NCI-H2171 treated with DMSO at 0.1 percent for 48 hours (cell line): ENCODE measurements around the gene ARRB1.
"Not testable (repeated sequence)": the region's sequence is repeated elsewhere in the genome, so short reads cannot be mapped to it uniquely, and the experiment has no call there.

Source experiments
- DNase-seq: peaks from one replicate; lab custom pipeline; 2025; lab: John Stamatoyannopoulos, UW

Gene ARRB1

DNA sequence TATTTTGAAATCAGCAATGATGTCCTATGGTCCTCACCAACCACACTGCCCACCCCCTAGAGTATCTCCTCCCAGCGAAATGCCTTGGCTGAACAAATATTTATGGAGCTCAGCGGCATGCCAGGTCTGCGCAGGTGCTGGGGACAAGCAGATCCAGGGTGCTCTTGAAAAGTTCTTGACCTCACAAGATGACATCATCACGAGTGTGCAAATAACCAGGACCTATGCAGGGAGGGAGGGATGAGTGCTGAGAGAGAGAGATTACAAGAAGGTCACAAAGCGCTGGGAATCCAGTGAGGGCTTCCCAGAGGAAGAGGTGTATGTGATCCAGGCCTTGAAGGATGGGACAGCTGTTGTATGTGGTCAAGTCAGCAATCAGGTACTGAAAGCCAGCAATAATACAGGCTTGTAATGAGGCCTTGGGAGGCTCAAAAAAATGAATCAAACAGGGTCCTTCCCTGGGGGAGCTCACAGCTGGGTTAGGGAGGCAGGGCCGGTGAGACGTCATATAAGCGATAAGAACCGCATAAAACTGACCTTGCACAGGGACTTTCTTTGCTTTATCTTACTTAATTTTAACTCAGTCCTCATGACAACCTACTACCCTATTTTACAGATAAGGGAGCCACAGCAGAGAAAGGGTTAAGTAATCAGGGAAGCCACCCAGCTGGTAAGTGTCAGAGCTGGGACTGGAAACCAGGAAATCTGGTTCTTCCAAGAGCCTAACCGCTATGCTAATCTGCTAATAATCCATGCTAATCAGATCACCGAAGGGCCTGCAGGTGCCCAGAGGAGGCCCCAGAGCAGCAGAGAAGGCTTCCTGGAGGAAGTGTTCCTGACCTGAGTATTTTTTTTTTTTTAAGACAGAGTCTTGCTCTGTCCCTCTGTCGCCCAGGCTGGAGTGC lies 8.2 kb downstream of the ARRB1 start:
- DNase-seq = no peak

DNA sequence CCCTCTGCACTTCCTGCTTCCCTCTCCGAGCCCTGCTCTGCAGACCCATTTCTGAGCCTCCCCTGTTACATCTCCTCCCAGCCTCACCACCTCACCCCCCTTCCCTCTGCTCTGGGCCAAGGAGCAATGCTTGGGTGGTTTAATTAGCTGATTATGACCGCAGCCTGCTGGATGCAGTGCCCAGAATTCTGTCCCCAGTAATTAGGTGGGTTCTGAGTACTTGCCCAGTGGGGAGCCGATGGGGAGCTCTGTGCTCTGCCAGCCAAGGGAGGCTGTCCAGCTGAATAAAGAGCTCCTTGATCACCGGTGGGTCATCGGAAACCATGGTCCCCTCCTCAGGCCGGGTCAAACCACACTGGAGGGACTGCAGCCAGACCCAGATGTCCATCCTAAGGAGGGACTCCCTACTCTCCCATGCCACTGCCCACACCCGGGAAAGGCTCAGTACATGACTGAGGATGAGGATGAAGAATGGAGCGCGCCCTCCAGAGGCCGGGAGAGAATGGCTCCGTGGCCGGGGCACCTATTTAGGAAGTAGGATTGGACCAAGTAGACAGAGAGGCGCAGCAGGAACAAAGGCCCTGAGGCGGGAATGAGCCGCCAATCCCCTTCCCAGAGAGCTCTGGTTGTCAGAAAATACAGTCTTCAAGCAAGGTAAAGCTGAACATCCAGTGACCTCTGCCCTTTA lies 9.1 kb downstream of the ARRB1 start:
- DNase-seq = no peak

DNA sequence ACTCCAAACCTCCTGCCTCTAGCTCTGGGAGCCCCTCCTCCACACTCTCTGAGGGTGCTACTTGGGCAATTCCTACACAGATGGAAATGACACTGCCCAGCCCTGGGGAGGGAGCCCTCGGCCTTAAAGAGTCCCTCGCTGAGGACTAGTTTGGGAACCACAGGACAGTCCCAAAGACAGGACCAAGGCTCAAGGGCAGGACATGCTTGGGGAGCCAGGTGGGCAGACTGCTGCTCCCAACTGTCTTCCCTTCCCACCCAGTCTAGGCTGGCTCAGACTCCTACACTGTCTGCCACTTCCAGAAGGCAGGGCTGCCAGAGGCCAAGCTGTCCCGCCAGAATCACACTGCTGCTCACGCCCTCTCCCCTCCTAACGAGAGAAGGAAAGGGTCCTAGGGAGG lies 9.8 kb downstream of the ARRB1 start:
- no peak for DNase-seq

DNA sequence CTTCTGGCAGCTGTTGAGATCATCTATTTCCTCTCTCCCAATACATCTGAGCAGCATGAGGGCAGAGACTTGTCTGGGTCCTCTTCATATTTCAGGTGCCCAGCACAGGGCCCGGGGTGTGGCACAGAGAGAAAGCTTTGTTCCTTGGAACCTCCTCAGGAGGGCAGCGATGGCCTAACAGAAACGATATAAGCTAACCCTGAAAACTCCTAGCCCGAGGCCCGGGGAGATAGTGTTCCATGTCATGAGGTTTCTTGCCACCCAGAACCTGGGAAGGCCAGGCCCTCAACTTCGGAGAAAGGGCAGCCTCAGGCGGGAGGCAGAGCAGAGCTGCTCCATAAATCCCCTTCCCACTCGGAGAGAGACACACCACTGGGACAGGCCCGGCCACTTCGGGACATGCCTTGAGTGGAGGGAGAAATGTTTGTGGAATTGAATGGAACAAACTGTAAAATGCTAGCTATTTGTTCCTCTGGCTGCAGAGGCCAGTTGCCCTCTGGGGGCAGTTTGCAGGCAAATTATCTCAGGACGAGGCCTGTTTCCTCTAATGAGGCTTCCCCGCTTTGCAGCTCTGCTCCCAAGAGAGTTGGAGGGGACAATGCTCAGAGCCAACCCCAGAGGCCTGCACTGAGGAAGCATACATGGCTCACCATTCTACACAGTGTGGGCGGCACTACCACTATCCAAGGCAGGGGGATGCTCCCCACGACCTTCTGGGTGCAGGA lies 11.6 kb downstream of the ARRB1 start:
- DNase-seq = no peak

DNA sequence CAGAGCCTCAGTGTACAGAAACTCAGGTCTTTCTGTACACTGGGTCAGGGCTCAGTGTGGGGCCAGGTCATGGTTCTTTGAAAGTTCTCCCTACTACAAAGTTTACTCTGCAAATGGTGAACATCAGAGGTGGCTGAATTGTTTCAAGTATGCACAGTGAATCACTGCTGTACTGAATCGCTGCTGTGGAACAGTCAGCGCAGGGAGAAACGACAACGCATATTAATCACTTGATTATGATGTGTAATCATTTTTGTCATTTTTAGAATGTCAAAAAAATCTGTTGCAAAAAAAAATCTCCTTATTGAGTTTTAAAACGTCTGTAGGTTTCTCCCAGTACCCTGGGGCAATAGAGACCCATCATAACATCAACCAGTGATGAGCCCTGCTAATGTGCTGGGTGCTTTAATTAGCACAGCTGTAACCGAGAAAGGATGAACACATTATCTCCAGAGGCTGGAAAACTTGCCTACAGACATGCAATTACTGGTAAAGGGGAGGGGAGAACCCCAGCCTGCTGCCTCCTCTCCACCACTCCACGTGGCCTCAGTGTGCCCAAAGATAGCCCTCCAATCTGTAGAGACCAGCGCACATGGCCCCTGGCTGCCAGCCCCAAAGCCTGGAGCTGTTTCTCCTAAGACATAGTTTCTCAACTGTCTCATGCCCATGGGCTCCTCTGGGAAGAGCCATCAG lies 12.8 kb downstream of the ARRB1 start:
- DNase-seq = peak; percentile 12

DNA sequence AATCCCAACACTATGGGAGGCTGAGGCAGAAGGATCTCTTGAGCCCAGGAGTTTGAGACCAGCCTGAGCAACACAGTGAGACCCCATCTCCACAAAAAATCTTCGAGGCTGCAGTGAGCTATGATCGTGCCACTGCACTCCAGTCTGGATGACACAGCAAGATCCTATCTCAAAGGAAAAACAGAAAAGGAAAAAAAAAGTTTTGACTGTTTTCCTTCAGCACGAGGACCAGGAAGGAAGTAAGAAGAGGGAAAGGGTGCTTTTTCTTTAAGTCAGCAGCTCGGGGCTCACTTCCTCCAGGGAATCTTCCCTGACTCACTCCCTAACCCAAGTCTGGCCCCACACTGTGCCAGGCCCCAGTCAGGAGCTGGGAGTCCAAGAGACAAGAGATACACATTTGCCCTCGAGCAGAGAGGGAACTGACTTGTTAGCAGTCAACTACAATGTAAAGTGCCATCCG lies 14.2 kb downstream of the ARRB1 start:
- DNase-seq = no peak

DNA sequence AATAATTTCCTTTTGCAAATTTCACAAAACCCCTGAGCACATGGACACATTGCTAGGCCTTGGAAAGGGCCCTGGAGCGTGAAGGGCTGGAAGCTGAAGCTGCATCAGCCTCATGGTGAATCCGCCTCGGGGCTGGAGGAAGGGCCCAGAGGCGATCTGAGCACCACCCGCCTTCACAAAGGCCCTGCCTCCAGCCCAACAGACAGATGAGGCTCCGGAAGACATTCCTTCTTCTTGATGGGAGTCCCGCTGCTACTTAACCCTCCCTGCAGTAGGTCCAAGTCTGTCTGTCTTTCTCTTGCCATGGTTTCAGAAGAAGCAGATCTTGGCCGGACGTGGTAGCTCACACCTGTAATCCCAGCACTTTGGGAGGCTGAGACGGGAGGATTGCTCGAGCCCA lies 16.5 kb downstream of the ARRB1 start:
- DNase-seq = no peak

DNA sequence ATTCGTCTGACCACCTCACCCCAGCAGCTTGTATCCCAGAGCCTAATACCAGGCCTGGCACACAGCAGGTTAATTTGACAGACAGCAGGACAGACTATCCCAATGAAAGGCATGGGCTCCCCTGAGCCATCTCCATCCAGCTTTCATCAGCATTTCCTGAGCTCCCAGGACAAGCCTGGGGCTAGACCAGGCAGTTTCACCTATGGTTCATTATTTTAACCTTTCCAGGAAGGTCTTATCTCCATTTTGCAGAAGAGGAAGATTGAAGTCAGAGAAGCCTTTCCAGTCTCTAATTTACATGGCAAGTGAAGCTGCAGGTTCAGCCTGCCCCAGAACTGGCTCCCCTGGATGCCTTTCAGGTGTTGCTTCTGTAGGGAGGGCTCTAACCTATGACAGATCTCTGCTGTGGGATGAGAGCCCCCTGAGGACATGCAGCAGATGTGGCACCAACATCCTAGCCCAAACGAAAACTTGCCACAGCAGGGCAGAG lies 17.0 kb downstream of the ARRB1 start:
- peak; percentile 31 for DNase-seq

DNA sequence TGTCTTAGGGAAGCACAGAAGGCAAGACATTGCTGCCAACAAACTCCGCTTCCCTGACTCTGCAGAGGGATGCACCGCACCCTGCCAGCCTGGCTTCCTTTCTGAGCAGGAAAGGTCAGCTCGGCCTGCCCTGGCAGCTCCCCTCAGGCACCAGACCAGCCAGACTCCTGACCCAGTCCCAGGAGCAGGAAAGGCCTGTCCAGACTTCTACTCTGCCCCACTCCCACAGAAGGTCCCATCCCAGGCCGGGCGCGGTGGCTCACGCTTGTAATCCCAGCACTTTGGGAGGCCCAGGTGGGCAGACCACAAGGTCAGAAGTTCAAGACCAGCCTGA lies 17.7 kb downstream of the ARRB1 start:
- no peak for DNase-seq

DNA sequence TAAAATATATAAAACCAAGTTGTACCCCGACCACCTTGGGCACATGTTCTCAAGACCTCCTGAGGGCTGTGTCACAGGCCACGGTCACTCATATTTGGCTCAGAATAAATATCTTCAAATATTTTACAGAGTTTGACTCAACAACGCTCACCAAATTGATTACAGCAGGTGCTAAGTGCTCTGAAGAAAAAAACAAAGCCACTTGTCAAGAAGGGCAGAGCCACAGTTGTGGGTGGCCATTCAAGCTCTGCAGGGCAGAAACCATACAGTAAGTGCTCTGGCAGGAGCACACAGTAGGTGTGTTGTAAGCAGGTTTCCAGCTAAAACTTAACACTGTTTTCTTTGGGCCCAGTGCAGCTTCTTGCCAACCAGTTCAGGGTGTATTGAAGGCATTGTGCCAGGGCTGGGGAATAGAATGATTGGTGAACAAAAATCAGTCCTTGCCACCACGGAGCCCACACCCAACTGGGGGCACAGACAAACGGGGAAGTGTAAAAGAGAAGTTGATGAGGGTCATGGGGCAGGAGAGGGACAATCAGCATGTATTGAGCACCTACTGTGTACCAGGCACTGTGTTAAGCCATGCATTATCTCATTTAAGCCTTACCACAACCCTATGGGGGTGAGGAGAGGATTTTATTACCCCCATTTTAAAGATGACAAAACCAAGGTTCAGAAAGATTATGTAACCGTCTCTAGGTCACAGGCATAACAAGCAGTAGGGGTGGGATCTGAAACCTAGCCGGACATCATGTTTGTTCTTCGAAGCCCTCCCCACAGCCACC lies 18.2 kb downstream of the ARRB1 start:
- no peak for DNase-seq

DNA sequence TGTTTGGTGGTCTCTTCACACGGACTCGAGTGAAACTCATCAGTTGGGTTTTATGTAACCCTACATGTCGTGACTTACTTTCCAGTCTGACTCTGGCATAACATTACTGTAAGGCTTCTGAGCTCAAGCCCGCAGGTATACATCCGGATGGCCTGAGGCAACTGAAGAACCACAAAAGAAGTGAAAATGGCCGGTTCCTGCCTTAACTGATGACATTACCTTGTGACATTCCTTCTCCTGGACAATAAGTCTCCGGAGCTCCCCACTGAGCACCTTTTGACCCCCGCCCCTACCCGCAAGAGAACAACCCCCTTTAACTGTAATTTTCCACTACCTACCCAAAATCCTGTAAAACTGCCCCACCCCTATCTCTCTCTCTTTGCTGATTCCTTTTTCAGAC lies 19.7 kb downstream of the ARRB1 start:
- not testable (repeated sequence) for DNase-seq

DNA sequence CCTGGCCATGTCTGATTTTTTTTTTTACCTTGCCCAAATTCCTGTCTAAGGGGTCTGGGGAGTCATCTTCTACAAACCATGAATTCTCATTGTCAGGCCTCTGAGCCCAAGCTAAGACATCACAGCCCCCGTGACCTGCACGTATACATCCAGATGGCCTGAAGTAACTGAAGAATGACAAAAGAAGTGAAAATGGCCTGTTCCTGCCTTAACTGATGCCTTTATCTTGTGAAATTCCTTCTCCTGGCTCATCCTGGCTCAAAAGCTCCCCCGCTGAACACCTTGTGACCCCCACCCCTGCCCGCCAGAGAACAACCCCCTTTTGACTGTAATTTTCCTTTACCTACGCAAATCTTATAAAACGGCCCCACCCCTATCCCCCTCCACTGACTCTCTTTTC lies 20.2 kb downstream of the ARRB1 start:
- not testable (repeated sequence) for DNase-seq

DNA sequence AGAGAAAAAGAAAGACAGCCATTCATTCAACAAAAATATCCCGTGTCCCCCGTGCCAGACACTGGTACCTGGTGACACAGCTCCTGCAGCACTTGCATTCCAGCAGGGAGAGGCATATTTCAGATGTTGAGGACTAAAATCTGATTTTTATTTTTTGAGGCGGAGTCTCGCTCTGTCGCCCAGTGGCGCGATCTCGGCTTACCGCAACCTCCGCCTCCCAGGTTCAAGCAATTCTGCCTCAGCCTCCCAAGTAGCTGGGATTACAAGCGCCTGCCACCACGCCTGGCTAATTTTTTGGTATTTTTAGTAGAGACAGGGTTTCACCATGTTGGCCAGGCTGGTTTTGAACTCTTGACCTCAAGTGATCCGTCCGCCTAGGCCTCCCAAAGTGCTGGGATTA lies 20.6 kb downstream of the ARRB1 start:
- DNase-seq = not testable (repeated sequence)

DNA sequence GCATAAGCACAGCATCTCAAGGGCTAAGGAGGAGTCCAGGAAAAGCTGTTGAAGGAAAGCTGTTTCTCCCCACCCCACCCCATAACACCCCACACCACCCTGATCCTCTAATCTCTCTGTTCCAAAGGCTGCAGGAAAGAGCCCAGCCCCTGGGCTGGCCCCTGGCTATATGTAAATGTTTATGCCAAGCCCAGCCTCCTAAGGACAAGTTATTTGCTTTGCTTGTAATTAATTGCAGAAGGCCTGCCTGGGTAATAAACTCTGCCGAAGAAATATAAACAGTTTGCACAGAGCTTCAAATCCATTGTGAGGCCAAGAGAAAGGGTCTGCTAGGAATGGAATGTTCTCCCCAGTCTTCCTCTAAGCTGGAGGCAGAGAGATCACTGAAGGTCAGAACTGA lies 21.2 kb downstream of the ARRB1 start:
- no peak for DNase-seq

DNA sequence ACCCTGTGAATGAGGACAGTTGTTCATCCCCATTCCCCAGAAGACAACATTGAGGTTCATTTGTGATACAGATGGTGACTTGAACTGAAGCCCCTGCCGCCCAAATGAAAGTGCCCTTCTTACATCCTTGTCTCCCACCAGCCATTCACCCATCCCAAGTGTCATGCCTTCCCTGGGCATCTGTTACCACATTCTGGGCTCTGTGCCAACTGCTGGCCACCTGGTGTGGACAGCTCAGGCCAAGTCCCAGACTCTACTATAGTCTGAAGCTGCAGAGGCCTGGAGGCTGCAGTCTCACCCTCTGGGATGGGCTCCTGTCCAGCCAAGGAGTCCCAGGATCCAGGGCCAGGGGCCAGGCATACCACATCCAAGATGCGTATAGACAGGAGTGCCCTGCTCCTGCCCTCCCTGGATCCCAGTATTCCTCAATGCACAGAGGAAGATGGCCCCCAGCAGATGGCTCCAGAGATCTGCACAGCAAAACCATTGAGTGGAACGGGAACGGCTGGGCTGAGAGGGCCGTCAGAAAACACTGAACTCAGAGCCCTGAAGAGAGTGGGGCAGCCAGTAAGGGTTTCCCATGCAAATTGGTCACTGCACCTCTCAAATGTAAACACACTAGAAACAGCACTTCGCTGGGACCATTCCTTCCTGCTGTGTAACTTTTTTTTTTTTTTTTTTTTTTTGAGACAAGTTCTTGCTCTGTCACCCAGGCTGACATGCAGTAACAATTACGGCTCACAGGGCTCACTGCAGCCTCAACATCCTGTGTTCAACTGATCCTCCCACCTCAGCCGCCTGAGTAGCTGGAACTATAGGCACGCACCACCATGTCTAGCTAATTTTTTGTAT lies 22.8 kb downstream of the ARRB1 start:
- peak; percentile 68 for DNase-seq

DNA sequence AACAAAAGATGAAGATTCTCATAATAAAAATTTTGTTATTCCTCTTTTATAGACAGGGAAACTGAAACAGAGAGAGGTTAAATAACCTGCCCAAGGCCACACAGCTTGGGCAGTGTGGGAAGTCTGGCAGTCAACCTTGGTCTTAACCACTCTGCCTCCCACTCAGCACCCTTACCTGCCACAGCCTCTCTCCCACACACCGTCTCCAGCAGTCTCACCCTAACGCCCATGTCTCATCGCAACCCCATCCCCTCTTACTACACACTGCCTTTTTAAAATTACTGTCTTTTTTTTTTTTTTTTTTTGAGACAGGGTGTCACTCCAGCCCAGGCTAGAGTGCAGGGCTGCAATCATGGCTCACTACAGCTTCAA lies 25.0 kb downstream of the ARRB1 start:
- no peak for DNase-seq

DNA sequence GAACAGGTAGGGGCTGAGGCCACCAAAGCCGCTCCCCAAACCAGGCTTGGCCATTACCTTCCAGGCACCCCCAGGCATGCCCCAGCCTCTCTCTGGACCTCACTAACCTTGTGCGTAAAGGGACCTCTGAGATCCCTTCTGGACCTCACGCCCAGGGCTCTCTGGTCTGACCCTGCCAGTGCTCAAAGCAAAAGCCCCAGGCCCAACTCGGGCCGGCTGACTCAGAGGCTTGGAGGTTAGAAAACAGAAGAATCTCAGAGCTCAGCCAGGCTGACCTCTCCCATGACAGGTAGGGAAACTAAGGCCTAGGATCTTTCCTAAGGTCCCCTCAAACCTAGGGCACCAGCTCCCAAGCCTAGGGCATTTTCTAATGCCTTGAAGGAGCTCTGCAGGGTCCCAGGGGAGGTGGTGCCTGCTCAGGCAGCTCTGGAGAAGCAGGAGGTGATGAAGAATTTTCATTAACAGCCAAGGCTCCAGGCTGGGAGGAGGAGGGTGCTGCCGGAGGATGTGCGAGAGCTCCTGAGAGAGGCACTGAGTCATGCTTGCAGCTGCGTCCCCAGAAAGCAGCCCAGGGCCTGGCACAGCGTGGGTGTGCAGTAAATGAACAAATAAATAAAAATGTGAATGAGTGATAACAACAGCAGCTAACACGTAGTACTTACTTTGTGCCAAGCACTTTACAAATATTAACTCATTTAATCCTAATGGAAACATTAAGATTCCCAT lies 25.6 kb downstream of the ARRB1 start:
- DNase-seq = peak; percentile 46

DNA sequence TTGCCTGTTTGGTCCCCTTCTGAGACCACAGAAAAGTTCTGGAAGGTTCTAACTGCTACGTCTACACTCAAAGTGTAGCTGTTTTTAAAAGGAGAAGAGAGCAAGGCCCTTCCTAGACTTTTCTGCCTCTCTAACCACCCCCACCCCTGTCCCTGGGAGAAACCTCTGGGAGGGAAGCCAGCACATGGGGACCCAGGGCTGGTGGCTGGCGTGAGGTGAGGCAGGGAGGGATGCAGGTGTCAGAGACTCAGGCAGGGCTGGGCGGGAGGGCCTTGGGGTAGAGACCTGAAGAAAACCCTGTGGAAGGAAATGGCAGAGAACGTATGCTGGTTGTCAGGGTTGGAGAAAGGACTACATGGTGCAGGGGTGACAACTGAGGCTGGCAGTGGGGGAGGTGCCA lies 26.7 kb downstream of the ARRB1 start:
- DNase-seq = no peak

DNA sequence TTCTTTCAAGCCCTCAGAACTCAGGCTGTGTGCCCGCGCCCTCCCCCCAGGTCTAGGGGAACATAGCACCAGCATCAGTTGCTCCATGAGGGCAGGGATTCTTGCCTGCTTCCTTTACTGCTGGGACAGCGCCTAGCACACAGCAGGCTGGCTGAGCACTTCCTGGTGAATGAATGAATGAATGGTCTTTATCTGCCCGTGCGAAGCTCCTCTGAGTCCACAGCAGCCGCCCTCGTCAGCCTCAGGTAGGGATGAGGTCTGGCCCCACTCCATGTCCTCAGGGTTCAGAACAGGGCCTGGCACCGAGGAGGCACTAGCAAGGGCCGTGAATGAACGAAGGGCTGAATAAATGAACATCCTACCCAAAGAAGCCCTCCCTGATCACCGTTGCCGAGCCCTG lies 27.3 kb downstream of the ARRB1 start:
- no peak for DNase-seq

DNA sequence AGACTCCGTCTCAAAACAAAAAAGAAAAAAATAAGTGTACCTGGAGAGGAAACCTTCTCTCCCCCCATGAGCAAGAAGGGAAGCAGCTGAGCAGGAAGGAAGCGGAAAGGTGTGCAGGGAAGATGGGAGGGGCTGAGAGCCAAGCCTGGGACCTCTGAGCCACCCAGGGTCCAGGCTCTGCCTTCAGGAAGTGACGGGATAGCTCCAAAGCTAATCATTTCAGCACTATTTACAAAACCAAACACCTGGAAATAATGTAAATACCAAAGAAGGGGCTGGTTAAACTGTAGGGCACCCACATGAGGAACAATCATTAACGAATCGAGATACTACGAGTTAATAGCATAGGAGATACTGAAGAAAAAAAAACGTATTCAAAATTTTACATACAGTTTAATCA lies 27.9 kb downstream of the ARRB1 start:
- DNase-seq = no peak
